ENCODE data around the gene SLC39A1. TPM values are rescaled to one million over a fixed set of nuclear protein-coding genes. Genes with fewer than 3 reads are reported as not detected.

Gene SLC39A1
- total and polyA plus RNA-seq, 2 of the 4 experiments (the other 2 are of a cell fraction): 89.1 to 97.7 TPM

DNA sequence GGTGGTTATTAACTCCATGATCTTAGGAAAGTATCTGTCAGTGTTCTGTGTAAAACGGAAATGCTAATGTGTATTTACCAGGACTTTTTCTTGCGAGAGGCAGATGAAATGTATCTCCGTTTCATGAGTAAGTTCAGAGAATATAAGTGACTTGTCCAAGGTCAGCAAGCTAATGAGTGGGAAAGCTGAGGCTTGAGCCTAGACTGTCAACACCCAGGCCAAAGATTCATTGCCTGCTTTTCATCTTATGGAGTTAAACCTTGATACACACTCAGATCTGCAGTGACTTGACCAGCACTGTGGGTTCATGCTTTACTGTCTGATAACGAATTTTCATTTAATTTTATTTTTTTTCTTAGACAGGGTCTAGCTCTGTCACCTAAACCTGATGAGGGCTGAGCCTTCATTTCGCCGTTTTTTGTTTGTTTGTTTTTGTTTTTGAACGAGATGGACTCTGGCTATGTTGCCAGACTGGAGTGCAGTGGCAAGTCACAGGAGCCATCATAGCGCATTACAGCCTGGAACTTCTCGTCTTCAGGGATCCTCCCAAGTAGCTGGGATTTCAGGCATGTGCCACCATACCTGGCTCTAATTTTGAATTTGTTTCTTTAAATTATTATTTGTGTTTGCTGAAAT lies 15.1 kb upstream of the SLC39A1 start:
- peak overlapping the region; percentile 69; the same call in 1 of the 2 replicates for H3K9ac ChIP-seq (ENCODE audit: low read depth, low read length)
- dilution Hi-C loops (cut with HindIII; ENCODE audit: low sequenced_read_pairs, unreplicated experiment): no loop called here
- no peak overlapping the region for H2AK5ac ChIP-seq (ENCODE audit: low read depth, low read length)
- H3K14ac ChIP-seq (replicated peaks; ENCODE audit: low read depth, low read length): peak overlapping the region; percentile 97
- H2BK5ac ChIP-seq (ENCODE audit: low read depth, low read length, poor library complexity, severe bottlenecking): peak overlapping the region; percentile 59
- no peak overlapping the region for H2AK9ac ChIP-seq (replicated peaks; ENCODE audit: low read depth, low read length, poor library complexity)
- no peak overlapping the region for H3K27ac ChIP-seq (ENCODE audit: insufficient read depth, low read length)
- H3K18ac ChIP-seq (ENCODE audit: low read depth, low read length): no peak overlapping the region
- peak overlapping the region; percentile 51 to 96 for H4K8ac ChIP-seq (ENCODE audit: low read depth in 2 of 2, low read length in 2 of 2)
- peak overlapping the region; percentile 65 for H3K4me3 ChIP-seq (ENCODE audit: insufficient read depth, low read depth, low read length)
- peaks cover 20 to 52% of the 10 kb centered on the region in 2 experiments for H3K79me1 ChIP-seq (ENCODE audit: low read depth in 1 of 2, low read length in 2 of 2)
- POLR2A ChIA-PET (ENCODE audit: unreplicated experiment): no interaction called here
- H3K56ac ChIP-seq (ENCODE audit: extremely low read depth, insufficient read depth, low read length): 0 out of 2 replicates have a peak overlapping the region, but pooled peaks have one; percentile 54
- no peak for ATAC-seq (ENCODE audit: low read depth)
- intact Hi-C loops (cut with micrococcal nuclease): no loop called here
- H3K9me1 ChIP-seq (ENCODE audit: insufficient read depth, low read length): peaks cover 17% of the 10 kb centered on the region
- no peak overlapping the region for H2BK120ac ChIP-seq (ENCODE audit: low read depth, low read length)
- peaks cover 38% of the 10 kb centered on the region for H3K36me3 ChIP-seq (ENCODE audit: control insufficient read depth, insufficient read depth, low read length)
- peak overlapping the region; percentile 100; the same call in 1 of the 2 replicates for H3K23ac ChIP-seq (ENCODE audit: low read depth, low read length)
- no peaks in the 10 kb centered on the region for H4K20me1 ChIP-seq (ENCODE audit: insufficient read depth, low read length)
- no peaks in the 10 kb centered on the region; the same call in 1 of the 2 replicates for H3K4me1 ChIP-seq (ENCODE audit: control insufficient read depth, insufficient read depth, low read length)
- no peak overlapping the region for H2AFZ ChIP-seq (replicated peaks; ENCODE audit: low read length, poor library complexity)
- 70% methylated on average over 5 of the region's 9 CpGs; no CpG with 5 or more reads in 1 of the 2 experiments for WGBS, 2 experiments (ENCODE audit: extremely low coverage in 2 of 2, insufficient read length in 1 of 2)
- no peaks in the 10 kb centered on the region for H3K9me3 ChIP-seq (ENCODE audit: control insufficient read depth, insufficient read depth, low read length)
- no peaks in the 10 kb centered on the region for H3K27me3 ChIP-seq (ENCODE audit: control insufficient read depth, insufficient read depth, low read length)
- no TSS peak for BruUV-seq (replicated peaks)
- H4K5ac ChIP-seq (ENCODE audit: low read depth, low read length): peak overlapping the region; percentile 8; the same call in 1 of the 2 replicates
- no peak for DNase-seq
- H2BK20ac ChIP-seq (ENCODE audit: low read depth, low read length): no peak overlapping the region
- peak overlapping the region; percentile 82 for H3K4me2 ChIP-seq (ENCODE audit: low read depth, low read length)
- no peak overlapping the region for H2BK15ac ChIP-seq (ENCODE audit: low read depth, low read length)
- in situ Hi-C loops (cut with MboI; ENCODE audit: low sequenced_read_pairs): loop anchor here (10.0 kb wide), 1 partner anchor 304 kb away; the partner anchor contains the start of genes ILF2 and NPR1
- H3K4ac ChIP-seq (ENCODE audit: low read depth, low read length): peak overlapping the region; percentile 95; the same call in 1 of the 2 replicates
- no peak overlapping the region for H4K91ac ChIP-seq (ENCODE audit: insufficient read depth, low read depth, low read length)
- CTCF ChIA-PET: interaction anchor here (1.0 kb wide), 1 partner anchor 11 kb away, joined by 4 read pairs; the partner anchor contains the start of gene CREB3L4
- TF ChIP-seq FOS (IDR thresholded peaks at IDR 0.05; ENCODE audit: low read depth, low read length): no peak
- no peak for TF ChIP-seq RAD21 (IDR thresholded peaks at IDR 0.05; ENCODE audit: low read length)
- no peak for TF ChIP-seq MXI1 (IDR thresholded peaks at IDR 0.05; ENCODE audit: borderline replicate concordance, low read depth, low read length)
- no peak for TF ChIP-seq SMC3 (IDR thresholded peaks at IDR 0.05; ENCODE audit: low read depth, low read length)
- TF ChIP-seq, protein P1, sequence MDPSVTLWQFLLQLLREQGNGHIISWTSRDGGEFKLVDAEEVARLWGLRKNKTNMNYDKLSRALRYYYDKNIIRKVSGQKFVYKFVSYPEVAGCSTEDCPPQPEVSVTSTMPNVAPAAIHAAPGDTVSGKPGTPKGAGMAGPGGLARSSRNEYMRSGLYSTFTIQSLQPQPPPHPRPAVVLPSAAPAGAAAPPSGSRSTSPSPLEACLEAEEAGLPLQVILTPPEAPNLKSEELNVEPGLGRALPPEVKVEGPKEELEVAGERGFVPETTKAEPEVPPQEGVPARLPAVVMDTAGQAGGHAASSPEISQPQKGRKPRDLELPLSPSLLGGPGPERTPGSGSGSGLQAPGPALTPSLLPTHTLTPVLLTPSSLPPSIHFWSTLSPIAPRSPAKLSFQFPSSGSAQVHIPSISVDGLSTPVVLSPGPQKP (IDR thresholded peaks at IDR 0.05; ENCODE audit: borderline replicate concordance, low read depth, low read length): no peak
- TF ChIP-seq POLR2A (IDR thresholded peaks at IDR 0.05; ENCODE audit: low read depth, low read length): no peak
- no peak for TF ChIP-seq BHLHE40 (IDR thresholded peaks at IDR 0.05; ENCODE audit: low read depth, low read length)
- TF ChIP-seq, protein P2, sequence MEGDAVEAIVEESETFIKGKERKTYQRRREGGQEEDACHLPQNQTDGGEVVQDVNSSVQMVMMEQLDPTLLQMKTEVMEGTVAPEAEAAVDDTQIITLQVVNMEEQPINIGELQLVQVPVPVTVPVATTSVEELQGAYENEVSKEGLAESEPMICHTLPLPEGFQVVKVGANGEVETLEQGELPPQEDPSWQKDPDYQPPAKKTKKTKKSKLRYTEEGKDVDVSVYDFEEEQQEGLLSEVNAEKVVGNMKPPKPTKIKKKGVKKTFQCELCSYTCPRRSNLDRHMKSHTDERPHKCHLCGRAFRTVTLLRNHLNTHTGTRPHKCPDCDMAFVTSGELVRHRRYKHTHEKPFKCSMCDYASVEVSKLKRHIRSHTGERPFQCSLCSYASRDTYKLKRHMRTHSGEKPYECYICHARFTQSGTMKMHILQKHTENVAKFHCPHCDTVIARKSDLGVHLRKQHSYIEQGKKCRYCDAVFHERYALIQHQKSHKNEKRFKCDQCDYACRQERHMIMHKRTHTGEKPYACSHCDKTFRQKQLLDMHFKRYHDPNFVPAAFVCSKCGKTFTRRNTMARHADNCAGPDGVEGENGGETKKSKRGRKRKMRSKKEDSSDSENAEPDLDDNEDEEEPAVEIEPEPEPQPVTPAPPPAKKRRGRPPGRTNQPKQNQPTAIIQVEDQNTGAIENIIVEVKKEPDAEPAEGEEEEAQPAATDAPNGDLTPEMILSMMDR (conservative IDR thresholded peaks at IDR 0.05; ENCODE audit: low read depth, low read length): no peak
- TF ChIP-seq CHD1 (IDR thresholded peaks at IDR 0.05; ENCODE audit: low read depth, low read length): no peak
- no peak for TF ChIP-seq CEBPB (IDR thresholded peaks at IDR 0.05; ENCODE audit: low read depth, low read length)
- TF ChIP-seq, protein P3, sequence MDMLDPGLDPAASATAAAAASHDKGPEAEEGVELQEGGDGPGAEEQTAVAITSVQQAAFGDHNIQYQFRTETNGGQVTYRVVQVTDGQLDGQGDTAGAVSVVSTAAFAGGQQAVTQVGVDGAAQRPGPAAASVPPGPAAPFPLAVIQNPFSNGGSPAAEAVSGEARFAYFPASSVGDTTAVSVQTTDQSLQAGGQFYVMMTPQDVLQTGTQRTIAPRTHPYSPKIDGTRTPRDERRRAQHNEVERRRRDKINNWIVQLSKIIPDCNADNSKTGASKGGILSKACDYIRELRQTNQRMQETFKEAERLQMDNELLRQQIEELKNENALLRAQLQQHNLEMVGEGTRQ (IDR thresholded peaks at IDR 0.05; ENCODE audit: low read depth, low read length): no peak
- no peak for TF ChIP-seq RCOR1 (IDR thresholded peaks at IDR 0.05; ENCODE audit: insufficient replicate concordance, low read length)
- no peak for TF ChIP-seq MAZ (IDR thresholded peaks at IDR 0.05; ENCODE audit: borderline replicate concordance, low read depth, low read length)
- TF ChIP-seq RFX5 (IDR thresholded peaks at IDR 0.05; ENCODE audit: low read depth, low read length): no peak
- TF ChIP-seq MAFK (IDR thresholded peaks at IDR 0.05; ENCODE audit: low read depth, low read length): no peak
